ENCODE data around the gene ROR2. TPM values are rescaled to one million over a fixed set of nuclear protein-coding genes. Genes with fewer than 3 reads are reported as not detected.
"Not testable (repeated sequence)": the region's sequence is repeated elsewhere in the genome, so short reads cannot be mapped to it uniquely, and the experiment has no call there.

Gene ROR2
- total RNA-seq, 1 experiment from 2014 or later, result not detected

- ChIA-PET POLR2A (ENCODE audit: unreplicated experiment) (no interaction called here), CTCF (no interaction called here)
- no peaks in the 10 kb centered on the region for H3K4me1 ChIP-seq (ENCODE audit: insufficient read depth, low read length)
- H2AFZ ChIP-seq (ENCODE audit: low read length), result no peak overlapping the region
- no peak overlapping the region for H3K4me3 ChIP-seq (ENCODE audit: low read length)
- TF ChIP-seq EZH2 (IDR thresholded peaks at IDR 0.05; ENCODE audit: low read length, unreplicated experiment), result no peak
- TF ChIP-seq CTCF (conservative IDR thresholded peaks at IDR 0.05; ENCODE audit: low read depth, low read length), result no peak
- no peaks in the 10 kb centered on the region for H4K20me1 ChIP-seq (ENCODE audit: low read length)
- H3K9me2 ChIP-seq (replicated peaks; ENCODE audit: low read length), result no peaks in the 10 kb centered on the region
- no peak overlapping the region for H3K9ac ChIP-seq (ENCODE audit: low read length)
- H3K36me3 ChIP-seq (ENCODE audit: low read depth, low read length), result no peaks in the 10 kb centered on the region
- DNase-seq, result no peak
- no TSS peak for BruUV-seq (replicated peaks)
- intact Hi-C loops (cut with micrococcal nuclease), result no loop called here
- no peaks in the 10 kb centered on the region for H3K79me2 ChIP-seq (ENCODE audit: low read length)
- H3F3A ChIP-seq (ENCODE audit: low read length, unreplicated experiment), result no peaks in the 10 kb centered on the region
- no peak overlapping the region for H3K4me2 ChIP-seq (ENCODE audit: low read length)
- H3K27ac ChIP-seq (ENCODE audit: low read length), result no peak overlapping the region
- H3K27me3 ChIP-seq (ENCODE audit: low read length), result no peaks in the 10 kb centered on the region
- no peak for ATAC-seq
- H3K9me3 ChIP-seq (ENCODE audit: low read length), result no peaks in the 10 kb centered on the region
Measured at GRCh38 chr9:91519520-91520277, 430.3 kb downstream of the ROR2 start.

GRCh38 chr9:91518462-91518861, 431.6 kb downstream of the ROR2 start:
- BruUV-seq (replicated peaks), result no TSS peak
- ChIA-PET CTCF (no interaction called here), POLR2A (ENCODE audit: unreplicated experiment) (no interaction called here)
- Histone ChIP-seq H3F3A (ENCODE audit: low read length, unreplicated experiment) (no peaks in the 10 kb centered on the region), H3K9me2 (replicated peaks; ENCODE audit: low read length) (no peaks in the 10 kb centered on the region), H3K36me3 (ENCODE audit: low read depth, low read length) (no peaks in the 10 kb centered on the region), H3K27ac (ENCODE audit: low read length) (no peak overlapping the region), H4K20me1 (ENCODE audit: low read length) (no peaks in the 10 kb centered on the region), H3K27me3 (ENCODE audit: low read length) (no peaks in the 10 kb centered on the region), H3K79me2 (ENCODE audit: low read length) (no peaks in the 10 kb centered on the region), H3K9me3 (ENCODE audit: low read length) (no peaks in the 10 kb centered on the region), H3K4me2 (ENCODE audit: low read length) (no peak overlapping the region), H2AFZ (ENCODE audit: low read length) (no peak overlapping the region), H3K9ac (ENCODE audit: low read length) (no peak overlapping the region), H3K4me1 (ENCODE audit: insufficient read depth, low read length) (no peaks in the 10 kb centered on the region), H3K4me3 (ENCODE audit: low read length) (no peak overlapping the region)
- no peak for TF ChIP-seq EZH2 (IDR thresholded peaks at IDR 0.05; ENCODE audit: low read length, unreplicated experiment)
- intact Hi-C loops (cut with micrococcal nuclease), result no loop called here
- ATAC-seq (no peak), DNase-seq (no peak)

GRCh38 chr9:91517801-91518200, 432.2 kb downstream of the ROR2 start:
- H2AFZ ChIP-seq (ENCODE audit: low read length), result no peak overlapping the region
- ATAC-seq, result no peak
- no peaks in the 10 kb centered on the region for H3K9me2 ChIP-seq (replicated peaks; ENCODE audit: low read length)
- no peaks in the 10 kb centered on the region for H3K79me2 ChIP-seq (ENCODE audit: low read length)
- no peaks in the 10 kb centered on the region for H4K20me1 ChIP-seq (ENCODE audit: low read length)
- H3F3A ChIP-seq (ENCODE audit: low read length, unreplicated experiment), result no peaks in the 10 kb centered on the region
- H3K4me1 ChIP-seq (ENCODE audit: insufficient read depth, low read length), result no peaks in the 10 kb centered on the region
- ChIA-PET CTCF (no interaction called here), POLR2A (ENCODE audit: unreplicated experiment) (no interaction called here)
- no peak overlapping the region for H3K4me2 ChIP-seq (ENCODE audit: low read length)
- DNase-seq, result no peak
- no peaks in the 10 kb centered on the region for H3K27me3 ChIP-seq (ENCODE audit: low read length)
- no peak overlapping the region for H3K9ac ChIP-seq (ENCODE audit: low read length)
- no TSS peak for BruUV-seq (replicated peaks)
- H3K4me3 ChIP-seq (ENCODE audit: low read length), result no peak overlapping the region
- H3K9me3 ChIP-seq (ENCODE audit: low read length), result no peaks in the 10 kb centered on the region
- no peak overlapping the region for H3K27ac ChIP-seq (ENCODE audit: low read length)
- H3K36me3 ChIP-seq (ENCODE audit: low read depth, low read length), result no peaks in the 10 kb centered on the region
- intact Hi-C loops (cut with micrococcal nuclease), result no loop called here
- TF ChIP-seq EZH2 (IDR thresholded peaks at IDR 0.05; ENCODE audit: low read length, unreplicated experiment) (no peak), CTCF (conservative IDR thresholded peaks at IDR 0.05; ENCODE audit: low read depth, low read length) (no peak), EZH2phosphoT487 (IDR thresholded peaks at IDR 0.05; ENCODE audit: borderline replicate concordance, low read length) (no peak)

GRCh38 chr9:91517332-91517731, 432.7 kb downstream of the ROR2 start:
- DNase-seq; H3K27me3 ChIP-seq (ENCODE audit: low read length); BruUV-seq (replicated peaks): not testable (repeated sequence)

More at GRCh38 chr9:91517332-91517731, 432.7 kb downstream of the ROR2 start:
- H3K9me2 ChIP-seq (replicated peaks; ENCODE audit: low read length); H3K9ac ChIP-seq (ENCODE audit: low read length); H3K36me3 ChIP-seq (ENCODE audit: low read depth, low read length); H3K4me1 ChIP-seq (ENCODE audit: insufficient read depth, low read length); intact Hi-C loops (cut with micrococcal nuclease); H3F3A ChIP-seq (ENCODE audit: low read length, unreplicated experiment); ATAC-seq; H4K20me1 ChIP-seq (ENCODE audit: low read length); H3K4me2 ChIP-seq (ENCODE audit: low read length); H2AFZ ChIP-seq (ENCODE audit: low read length); H3K79me2 ChIP-seq (ENCODE audit: low read length); H3K27ac ChIP-seq (ENCODE audit: low read length); POLR2A ChIA-PET (ENCODE audit: unreplicated experiment); H3K9me3 ChIP-seq (ENCODE audit: low read length); CTCF ChIA-PET; H3K4me3 ChIP-seq (ENCODE audit: low read length): not testable (repeated sequence)

All from PC-3 (cell line).